Gastroesophageal sphincter (tissue), 4 donors: ENCODE results near the gene DIP2C. TPM values are rescaled to one million over a fixed set of nuclear protein-coding genes. Genes with fewer than 3 reads are reported as not detected.
A peak's percentile ranks its signal among the peaks of the same experiment; 100 is the strongest.

ENCODE experiments used
- ATAC-seq: fragments of 150-250 bp; one replicate; pipeline ENCODE4 v1.9.1; 2016; ENCODE audit warnings: mild to moderate bottlenecking, moderate library complexity
- H3K27ac ChIP-seq, 4 donors: fragments of 200-600 bp; sonication (generic) in 3 of 4; 1 replicate in 3 of 4; 2 replicates in 1 of 4; pipeline ENCODE4 v1.5.1; 2016 to 2019
- H3K27me3 ChIP-seq: fragments of 200-600 bp; sonication (generic); one replicate; pipeline ENCODE4 v1.5.1; 2019
- H3K36me3 ChIP-seq, 2 donors: fragments of 200-600 bp; sonication (generic); one replicate each; pipeline ENCODE4 v1.5.1; 2019; ENCODE audit warnings: control low read depth in 1 of 2
- H3K4me1 ChIP-seq, 3 donors: fragments of 200-600 bp; sonication (generic); 1 replicate in 2 of 3; 2 replicates in 1 of 3; pipeline ENCODE4 v1.5.1; 2016 to 2019; ENCODE audit warnings: control low read depth in 2 of 3
- H3K4me3 ChIP-seq, 2 donors: fragments of 200-600 bp; sonication (generic); one replicate each; pipeline ENCODE4 v1.5.1; 2019; ENCODE audit warnings: mild to moderate bottlenecking in 1 of 2, moderate library complexity in 1 of 2
- H3K9me3 ChIP-seq, 3 donors: fragments of 200-600 bp; sonication (generic); one replicate each; pipeline ENCODE4 v1.5.1; 2017 to 2019; ENCODE audit warnings: control low read depth in 2 of 3
- EP300 ChIP-seq: sonication (generic); formaldehyde crosslinking; IDR thresholded peaks from one replicate; pipeline ENCODE4 v1.6.1; 2017; ENCODE audit warnings: antibody characterized with exemption, mild to moderate bottlenecking
- POLR2A ChIP-seq, 2 donors: fragments of 450-650 bp; IDR thresholded peaks; one replicate each; pipeline ENCODE4 v1.6.1; 2017; ENCODE audit warnings: antibody characterized with exemption in 2 of 2, mild to moderate bottlenecking in 2 of 2, moderate library complexity in 1 of 2
- POLR2AphosphoS5 ChIP-seq: sonication (generic); formaldehyde crosslinking; IDR thresholded peaks from one replicate; pipeline ENCODE4 v1.6.1; 2017; ENCODE audit warnings: antibody characterized with exemption
- WGBS, 2 donors: methylation state at CpG; one replicate each; pipeline ENCODE4 v1.1.5; 2018; ENCODE audit warnings: low coverage in 1 of 2; 5-methylcytosine and 5-hydroxymethylcytosine counted together
- total RNA-seq, 4 donors: library from RNA; depleted of rRNA; stranded (reverse); fragments of >200 nt; gene quantifications; one replicate each; pipeline ENCODE4 v1.1.0, GENCODE V29; 2016
- TF ChIP-seq, protein P1 (sequence below), 4 experiments: fragments of 200-600 bp in 2 of 4; fragments of 450-650 bp in 2 of 4; sonication (generic) in 1 of 4; IDR thresholded peaks; one replicate each; pipeline ENCODE4 v1.5.1; 2017 to 2019; ENCODE audit warnings: antibody characterized with exemption in 4 of 4, mild to moderate bottlenecking in 2 of 4, moderate library complexity in 2 of 4

The DIP2C gene
- total RNA-seq, 4 donors from 2014 or later, result 40.8 to 73.8 (median 47.7) TPM

- H3K9me3 ChIP-seq, result no peaks in the 10 kb centered on the region
- no peaks in the 10 kb centered on the region for H3K36me3 ChIP-seq
- peak overlapping the region in 3 of 4 donors; percentile 53 to 69 (median 56) for H3K27ac ChIP-seq
- H3K27me3 ChIP-seq, result no peaks in the 10 kb centered on the region
- TF ChIP-seq, protein P1, sequence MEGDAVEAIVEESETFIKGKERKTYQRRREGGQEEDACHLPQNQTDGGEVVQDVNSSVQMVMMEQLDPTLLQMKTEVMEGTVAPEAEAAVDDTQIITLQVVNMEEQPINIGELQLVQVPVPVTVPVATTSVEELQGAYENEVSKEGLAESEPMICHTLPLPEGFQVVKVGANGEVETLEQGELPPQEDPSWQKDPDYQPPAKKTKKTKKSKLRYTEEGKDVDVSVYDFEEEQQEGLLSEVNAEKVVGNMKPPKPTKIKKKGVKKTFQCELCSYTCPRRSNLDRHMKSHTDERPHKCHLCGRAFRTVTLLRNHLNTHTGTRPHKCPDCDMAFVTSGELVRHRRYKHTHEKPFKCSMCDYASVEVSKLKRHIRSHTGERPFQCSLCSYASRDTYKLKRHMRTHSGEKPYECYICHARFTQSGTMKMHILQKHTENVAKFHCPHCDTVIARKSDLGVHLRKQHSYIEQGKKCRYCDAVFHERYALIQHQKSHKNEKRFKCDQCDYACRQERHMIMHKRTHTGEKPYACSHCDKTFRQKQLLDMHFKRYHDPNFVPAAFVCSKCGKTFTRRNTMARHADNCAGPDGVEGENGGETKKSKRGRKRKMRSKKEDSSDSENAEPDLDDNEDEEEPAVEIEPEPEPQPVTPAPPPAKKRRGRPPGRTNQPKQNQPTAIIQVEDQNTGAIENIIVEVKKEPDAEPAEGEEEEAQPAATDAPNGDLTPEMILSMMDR (IDR thresholded peaks at IDR 0.05), result no peak
- TF ChIP-seq POLR2A (IDR thresholded peaks at IDR 0.05), result no peak
- TF ChIP-seq EP300, result no peak
- no peak for TF ChIP-seq POLR2AphosphoS5
- ATAC-seq, result no peak
- peaks cover 6 to 91% (median 21%) of the 10 kb centered on the region in 3 donors for H3K4me1 ChIP-seq
- H3K4me3 ChIP-seq, result no peak overlapping the region
Observed at GRCh38 chr10:609262-609658, 80.2 kb downstream of the DIP2C start.

DNA sequence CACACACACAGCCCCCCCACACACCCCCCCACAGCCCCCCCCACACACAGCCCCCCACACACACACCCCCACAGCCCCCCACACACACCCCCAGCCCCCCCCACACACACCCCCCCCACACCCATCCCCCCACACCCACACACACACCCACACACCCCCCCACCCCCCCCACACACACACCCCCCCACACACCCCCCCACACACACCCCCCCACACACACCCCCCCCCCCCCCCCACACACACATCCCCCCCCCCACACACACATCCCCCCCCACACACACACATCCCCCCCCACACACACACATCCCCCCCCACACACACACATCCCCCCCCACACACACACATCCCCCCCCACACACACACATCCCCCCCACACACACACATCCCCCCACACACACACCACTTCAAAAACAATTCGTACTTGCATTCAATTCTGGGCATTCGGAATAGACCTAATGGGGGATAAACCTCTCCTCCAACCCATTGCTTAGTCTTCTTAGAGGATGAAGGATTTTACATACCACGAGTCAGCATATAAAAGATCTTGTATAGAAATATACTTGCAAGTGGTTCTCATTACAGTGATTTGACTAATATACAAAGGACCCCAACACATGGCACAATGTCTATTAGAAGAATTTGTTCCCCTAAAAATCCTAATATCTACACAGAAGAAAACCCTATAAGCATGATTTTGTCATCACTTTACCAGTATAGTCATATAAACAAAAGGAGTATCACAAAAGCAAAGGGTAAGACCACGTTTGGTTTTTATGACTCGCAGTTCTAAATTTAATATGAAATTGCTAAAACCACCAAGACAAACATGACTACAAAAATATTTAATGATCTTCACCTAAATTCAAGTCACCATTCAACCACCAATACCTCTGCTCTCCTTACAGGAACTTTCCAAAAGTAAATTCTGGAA, 80.9 kb downstream of the DIP2C start:
- 32 to 39% methylated on average over 3 to 5 of the region's 5 CpGs for WGBS, 2 donors
- peak overlapping the region in 3 of 4 donors; percentile 26 to 69 (median 52) for H3K27ac ChIP-seq

DNA sequence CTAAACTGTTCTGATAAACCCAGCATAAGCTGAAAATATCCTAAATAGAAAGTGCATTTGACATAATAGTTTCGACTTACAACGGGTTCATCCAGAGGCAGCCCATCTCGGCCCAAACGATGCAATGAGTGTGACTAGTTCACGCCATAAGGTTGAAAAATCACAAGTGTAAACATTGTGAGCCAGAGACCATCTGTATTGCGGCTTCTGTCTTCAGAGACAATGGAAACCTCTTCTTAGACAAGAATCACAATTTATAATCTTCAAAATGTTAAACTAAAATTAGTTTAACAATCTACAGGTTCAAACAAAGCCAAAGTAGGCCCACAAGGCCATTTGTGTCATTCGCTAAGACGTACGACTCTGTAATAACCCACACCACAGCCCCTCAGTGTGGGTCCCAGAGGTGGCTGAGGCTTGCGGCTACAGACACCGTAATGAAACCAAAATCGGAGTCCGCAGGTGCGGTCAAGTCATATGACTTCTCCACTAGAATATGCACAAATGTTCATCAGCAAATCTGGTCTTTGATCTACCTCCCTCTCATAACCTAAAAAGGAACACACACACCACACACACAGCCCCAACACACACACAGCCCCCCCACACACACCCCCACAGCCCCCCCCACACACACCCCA, 81.8 kb downstream of the DIP2C start:
- Histone ChIP-seq H3K27me3 (no peaks in the 10 kb centered on the region), H3K4me1 (peaks cover 0 to 89% (median 11%) of the 10 kb centered on the region in 3 donors), H3K4me3 (peak overlapping the region in 1 of 2 donors; percentile 21), H3K27ac (peak overlapping the region; percentile 11 to 71 (median 59)), H3K9me3 (no peaks in the 10 kb centered on the region), H3K36me3 (no peaks in the 10 kb centered on the region)
- TF ChIP-seq POLR2A (IDR thresholded peaks at IDR 0.05), result no peak
- TF ChIP-seq EP300, result no peak
- TF ChIP-seq, protein P1 (IDR thresholded peaks at IDR 0.05), result no peak
- TF ChIP-seq POLR2AphosphoS5, result no peak
- 48 to 74% methylated on average over 14 of the region's 14 CpGs for WGBS, 2 donors
- no peak for ATAC-seq

More for the DNA sequence above, 80.9 kb downstream of the DIP2C start:
- Histone ChIP-seq H3K9me3 (no peaks in the 10 kb centered on the region), H3K27me3 (no peaks in the 10 kb centered on the region), H3K4me1 (peaks cover 3 to 91% (median 20%) of the 10 kb centered on the region in 3 donors), H3K36me3 (no peaks in the 10 kb centered on the region), H3K4me3 (no peak overlapping the region)
- no peak for TF ChIP-seq POLR2AphosphoS5
- no peak for TF ChIP-seq EP300
- TF ChIP-seq, protein P1 (IDR thresholded peaks at IDR 0.05), result no peak
- TF ChIP-seq POLR2A (IDR thresholded peaks at IDR 0.05), result no peak
- no peak for ATAC-seq

DNA sequence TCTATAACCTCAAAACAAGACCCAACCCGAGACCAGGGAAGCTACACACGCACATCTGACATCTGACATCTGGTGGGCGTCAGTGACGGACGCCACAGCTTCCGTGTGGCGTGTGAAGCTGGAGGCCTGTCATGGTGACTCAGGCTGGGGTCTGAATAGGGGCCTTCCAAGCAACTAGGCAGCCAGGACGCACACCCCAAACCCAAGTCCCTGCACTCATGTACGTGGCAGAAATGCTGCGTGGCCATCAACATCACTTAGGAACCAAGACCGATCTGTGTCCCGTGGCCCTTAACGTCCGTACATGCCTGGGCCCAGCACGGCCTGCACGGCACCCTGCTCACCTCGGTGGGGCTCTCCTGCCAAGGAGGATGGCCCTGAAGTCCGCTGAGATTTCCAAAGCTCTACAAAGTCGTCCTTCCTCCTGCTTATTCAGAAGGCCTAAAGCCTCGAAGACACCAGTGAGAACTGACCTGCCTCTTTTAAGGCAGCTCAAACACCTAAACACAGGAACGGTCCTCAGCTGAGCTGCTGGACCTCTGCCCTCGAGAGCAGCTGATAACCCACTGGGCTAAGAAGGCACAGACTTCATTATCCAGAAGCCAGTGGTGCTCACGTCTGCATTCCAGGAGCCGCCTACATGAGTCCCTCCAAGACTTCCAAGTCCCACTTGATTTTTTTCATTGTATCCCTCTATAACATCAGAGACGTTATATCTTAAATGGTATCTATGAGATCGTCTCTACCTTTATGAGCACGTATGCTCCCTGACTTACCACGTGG, 82.5 kb downstream of the DIP2C start:
- no peak for ATAC-seq
- H3K4me1 ChIP-seq, result peaks cover 0 to 89% (median 9%) of the 10 kb centered on the region in 3 donors
- H3K27ac ChIP-seq, result peak overlapping the region; percentile 21 to 71 (median 59)
- H3K4me3 ChIP-seq, result no peak overlapping the region
- H3K9me3 ChIP-seq, result no peaks in the 10 kb centered on the region
- WGBS, 2 donors, result 44 to 65% methylated on average over 7 to 12 of the region's 28 CpGs
- no peaks in the 10 kb centered on the region for H3K27me3 ChIP-seq
- no peaks in the 10 kb centered on the region for H3K36me3 ChIP-seq
- TF ChIP-seq EP300 (no peak), POLR2AphosphoS5 (no peak), POLR2A (IDR thresholded peaks at IDR 0.05) (no peak)
- TF ChIP-seq, protein P1 (IDR thresholded peaks at IDR 0.05), result no peak
